ENCODE data around the gene SIDT2. TPM values are rescaled to one million over a fixed set of nuclear protein-coding genes. Genes with fewer than 3 reads are reported as not detected.
A peak's percentile ranks its signal among the peaks of the same experiment; 100 is the strongest.

SIDT2 gene
- total RNA-seq, 2 donors from 2014 or later, result 39.3 to 43.0 TPM

- Histone ChIP-seq H3K27ac (ENCODE audit: low read depth, low read length) (no peak overlapping the region), H3K9me3 (ENCODE audit: control insufficient read depth, low read length) (no peaks in the 10 kb centered on the region), H3K4me3 (ENCODE audit: low read length) (no peak overlapping the region), H3K4me1 (ENCODE audit: control insufficient read depth, insufficient read depth, low read length) (no peaks in the 10 kb centered on the region), H3K36me3 (ENCODE audit: control insufficient read depth, insufficient read depth, low read length) (peaks cover 79% of the 10 kb centered on the region), H3K27me3 (ENCODE audit: control insufficient read depth, insufficient read depth, low read length, poor library complexity, severe bottlenecking) (no peaks in the 10 kb centered on the region), H3K9ac (ENCODE audit: extremely low read depth, low read length, poor library complexity, severe bottlenecking) (no peak overlapping the region)
- H3K27me3 Mint-ChIP-seq (ENCODE audit: insufficient read depth), result no peaks in the 10 kb centered on the region
- no peak overlapping the region for H3K27ac Mint-ChIP-seq
- H3K9me3 Mint-ChIP-seq, result no peaks in the 10 kb centered on the region
- TF ChIP-seq, protein P1, sequence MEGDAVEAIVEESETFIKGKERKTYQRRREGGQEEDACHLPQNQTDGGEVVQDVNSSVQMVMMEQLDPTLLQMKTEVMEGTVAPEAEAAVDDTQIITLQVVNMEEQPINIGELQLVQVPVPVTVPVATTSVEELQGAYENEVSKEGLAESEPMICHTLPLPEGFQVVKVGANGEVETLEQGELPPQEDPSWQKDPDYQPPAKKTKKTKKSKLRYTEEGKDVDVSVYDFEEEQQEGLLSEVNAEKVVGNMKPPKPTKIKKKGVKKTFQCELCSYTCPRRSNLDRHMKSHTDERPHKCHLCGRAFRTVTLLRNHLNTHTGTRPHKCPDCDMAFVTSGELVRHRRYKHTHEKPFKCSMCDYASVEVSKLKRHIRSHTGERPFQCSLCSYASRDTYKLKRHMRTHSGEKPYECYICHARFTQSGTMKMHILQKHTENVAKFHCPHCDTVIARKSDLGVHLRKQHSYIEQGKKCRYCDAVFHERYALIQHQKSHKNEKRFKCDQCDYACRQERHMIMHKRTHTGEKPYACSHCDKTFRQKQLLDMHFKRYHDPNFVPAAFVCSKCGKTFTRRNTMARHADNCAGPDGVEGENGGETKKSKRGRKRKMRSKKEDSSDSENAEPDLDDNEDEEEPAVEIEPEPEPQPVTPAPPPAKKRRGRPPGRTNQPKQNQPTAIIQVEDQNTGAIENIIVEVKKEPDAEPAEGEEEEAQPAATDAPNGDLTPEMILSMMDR (conservative IDR thresholded peaks at IDR 0.05), result no peak
- peak; percentile 46 for DNase-seq
- H3K4me3 Mint-ChIP-seq, result no peak overlapping the region
- H3K4me1 Mint-ChIP-seq, result peaks cover 2% of the 10 kb centered on the region
- peaks cover 50% of the 10 kb centered on the region for H3K36me3 Mint-ChIP-seq (ENCODE audit: low read depth)
- 94 to 95% methylated on average over 5 to 7 of the region's 7 CpGs for WGBS, 2 experiments (ENCODE audit: insufficient coverage in 1 of 2, insufficient read length in 1 of 2)
Observed at GRCh38 chr11:117221775-117222517, 43.4 kb downstream of the SIDT2 start.

DNA sequence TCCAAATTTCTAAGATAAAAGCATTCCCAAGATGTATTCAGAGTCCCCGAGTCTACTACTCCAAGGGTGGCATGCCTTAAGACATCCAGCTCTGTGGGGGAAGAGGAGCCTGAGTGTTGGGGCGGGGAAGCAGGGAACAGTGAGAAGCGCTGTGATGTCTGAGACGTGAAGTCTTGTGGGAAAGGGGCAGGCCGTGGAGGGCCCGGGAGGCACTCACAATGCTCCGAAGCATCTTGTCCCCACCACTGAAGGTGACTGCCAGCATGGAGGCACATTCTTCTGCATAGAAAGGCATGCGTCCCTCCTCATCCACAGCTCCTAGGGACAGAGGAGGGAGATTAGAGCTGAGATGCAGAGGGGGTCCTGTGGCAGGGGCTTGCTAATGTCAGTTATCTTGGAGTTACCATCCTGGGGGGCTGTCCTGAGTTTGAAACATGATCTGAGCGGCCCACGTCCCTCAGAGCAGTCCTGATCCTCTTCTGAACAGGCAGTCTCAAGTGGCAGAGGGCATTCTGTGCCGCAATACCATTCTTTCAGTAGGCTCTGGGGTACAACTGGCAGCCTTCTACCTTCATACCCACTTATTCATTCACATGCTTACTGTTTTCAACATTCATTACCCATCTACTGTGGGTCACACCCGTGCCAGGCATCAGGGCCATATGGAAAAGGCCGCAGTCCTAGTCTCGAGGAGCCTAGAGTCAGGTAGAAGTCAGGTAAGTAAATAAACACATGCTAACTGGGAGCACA lies 44.6 kb downstream of the SIDT2 start:
- DNase-seq, result peak; percentile 29
- WGBS, 2 experiments (ENCODE audit: insufficient coverage in 1 of 2, insufficient read length in 1 of 2), result 91 to 98% methylated on average over 13 to 14 of the region's 14 CpGs
- H3K4me1 Mint-ChIP-seq, result peaks cover 2% of the 10 kb centered on the region
- H3K4me3 ChIP-seq (ENCODE audit: low read length), result no peak overlapping the region
- no peak overlapping the region for H3K27ac Mint-ChIP-seq
- no peak overlapping the region for H3K27ac ChIP-seq (ENCODE audit: low read depth, low read length)
- H3K4me3 Mint-ChIP-seq, result no peak overlapping the region
- H3K36me3 ChIP-seq (ENCODE audit: control insufficient read depth, insufficient read depth, low read length), result peaks cover 79% of the 10 kb centered on the region
- peaks cover 48% of the 10 kb centered on the region for H3K36me3 Mint-ChIP-seq (ENCODE audit: low read depth)
- H3K4me1 ChIP-seq (ENCODE audit: control insufficient read depth, insufficient read depth, low read length), result no peaks in the 10 kb centered on the region
- no peaks in the 10 kb centered on the region for H3K27me3 Mint-ChIP-seq (ENCODE audit: insufficient read depth)
- H3K9ac ChIP-seq (ENCODE audit: extremely low read depth, low read length, poor library complexity, severe bottlenecking), result no peak overlapping the region
- H3K9me3 Mint-ChIP-seq, result no peaks in the 10 kb centered on the region
- H3K9me3 ChIP-seq (ENCODE audit: control insufficient read depth, low read length), result no peaks in the 10 kb centered on the region
- no peaks in the 10 kb centered on the region for H3K27me3 ChIP-seq (ENCODE audit: control insufficient read depth, insufficient read depth, low read length, poor library complexity, severe bottlenecking)
- TF ChIP-seq, protein P1 (conservative IDR thresholded peaks at IDR 0.05), result no peak

DNA sequence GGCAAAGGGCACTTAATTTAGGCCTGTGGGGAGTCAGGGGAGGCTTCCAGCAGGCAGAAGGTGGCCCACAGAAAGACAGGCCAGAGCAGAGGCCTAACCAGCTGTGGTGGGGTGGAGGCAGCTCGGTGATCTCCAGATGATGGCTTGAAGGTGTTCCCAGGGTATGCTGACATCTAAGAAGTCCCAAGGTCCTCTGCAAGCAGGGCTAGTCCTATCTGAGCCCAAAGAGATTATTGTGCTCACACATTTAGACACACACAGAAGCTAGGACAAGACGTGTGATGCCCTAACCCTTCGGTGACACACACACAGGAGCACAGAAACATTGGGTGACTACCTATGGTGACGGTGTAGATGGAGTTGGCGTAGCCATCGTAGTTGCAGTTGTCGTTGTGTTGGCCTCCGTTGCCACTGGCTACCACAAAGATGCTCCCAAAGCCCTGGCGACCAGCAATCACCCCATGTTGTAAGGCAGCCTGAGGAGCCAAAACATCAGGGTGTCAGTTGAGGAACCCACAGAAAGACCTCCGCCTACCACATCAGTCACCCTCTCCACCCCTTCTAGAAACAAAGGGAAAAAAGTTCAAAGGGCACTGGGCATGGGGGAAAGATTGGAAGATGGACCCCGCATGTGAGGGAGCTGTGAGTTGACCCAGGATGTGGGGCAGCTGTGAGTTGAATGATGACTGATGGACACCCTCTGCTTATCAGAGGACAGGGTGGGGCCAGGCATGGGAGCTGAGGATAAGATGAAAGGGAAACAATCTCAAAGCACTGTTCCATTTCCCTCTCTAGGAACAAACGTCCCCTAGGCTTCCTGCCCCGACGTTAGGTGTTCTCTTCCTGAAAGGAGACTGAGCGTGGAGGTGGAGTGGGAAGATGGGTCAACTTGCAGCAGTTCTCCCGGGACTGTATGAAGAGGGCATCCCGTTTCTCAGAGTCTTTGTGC lies 45.5 kb downstream of the SIDT2 start:
- WGBS, 2 experiments (ENCODE audit: insufficient coverage in 1 of 2, insufficient read length in 1 of 2), result 90 to 99% methylated on average over 10 to 17 of the region's 17 CpGs
- H3K4me1 ChIP-seq (ENCODE audit: control insufficient read depth, insufficient read depth, low read length), result no peaks in the 10 kb centered on the region
- Mint-ChIP-seq H3K27ac (peak overlapping the region; percentile 39), H3K4me1 (peaks cover 2% of the 10 kb centered on the region), H3K36me3 (ENCODE audit: low read depth) (peaks cover 45% of the 10 kb centered on the region), H3K27me3 (ENCODE audit: insufficient read depth) (no peaks in the 10 kb centered on the region), H3K4me3 (no peak overlapping the region), H3K9me3 (no peaks in the 10 kb centered on the region)
- H3K4me3 ChIP-seq (ENCODE audit: low read length), result no peak overlapping the region
- H3K9me3 ChIP-seq (ENCODE audit: control insufficient read depth, low read length), result no peaks in the 10 kb centered on the region
- H3K27me3 ChIP-seq (ENCODE audit: control insufficient read depth, insufficient read depth, low read length, poor library complexity, severe bottlenecking), result no peaks in the 10 kb centered on the region
- TF ChIP-seq, protein P1 (conservative IDR thresholded peaks at IDR 0.05), result no peak
- DNase-seq, result peak; percentile 10
- H3K36me3 ChIP-seq (ENCODE audit: control insufficient read depth, insufficient read depth, low read length), result peaks cover 79% of the 10 kb centered on the region
- H3K27ac ChIP-seq (ENCODE audit: low read depth, low read length), result no peak overlapping the region
- no peak overlapping the region for H3K9ac ChIP-seq (ENCODE audit: extremely low read depth, low read length, poor library complexity, severe bottlenecking)
